Measurements from ENCODE around the gene CHRNG.

DNA sequence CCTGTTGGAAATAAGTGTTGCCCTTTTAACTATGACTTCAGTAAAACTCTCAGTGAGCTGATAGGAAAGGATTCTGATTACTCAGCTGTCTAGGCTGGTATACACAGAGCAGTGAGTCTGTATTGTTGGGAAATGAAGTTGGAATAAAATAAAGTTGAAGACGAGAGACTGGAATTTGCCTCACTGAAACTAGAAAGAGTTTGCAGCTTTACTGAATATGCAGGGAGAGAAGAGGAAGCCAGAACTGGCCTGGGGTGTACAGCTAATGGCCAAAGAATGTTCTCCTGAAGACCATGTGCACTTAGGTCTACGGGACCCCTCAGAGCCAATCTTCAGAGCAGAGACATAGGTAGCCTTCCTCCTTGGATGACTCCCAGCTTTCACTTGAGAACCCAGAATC is 37.5 kb downstream of the CHRNG start:
- TF ChIP-seq, protein P1, sequence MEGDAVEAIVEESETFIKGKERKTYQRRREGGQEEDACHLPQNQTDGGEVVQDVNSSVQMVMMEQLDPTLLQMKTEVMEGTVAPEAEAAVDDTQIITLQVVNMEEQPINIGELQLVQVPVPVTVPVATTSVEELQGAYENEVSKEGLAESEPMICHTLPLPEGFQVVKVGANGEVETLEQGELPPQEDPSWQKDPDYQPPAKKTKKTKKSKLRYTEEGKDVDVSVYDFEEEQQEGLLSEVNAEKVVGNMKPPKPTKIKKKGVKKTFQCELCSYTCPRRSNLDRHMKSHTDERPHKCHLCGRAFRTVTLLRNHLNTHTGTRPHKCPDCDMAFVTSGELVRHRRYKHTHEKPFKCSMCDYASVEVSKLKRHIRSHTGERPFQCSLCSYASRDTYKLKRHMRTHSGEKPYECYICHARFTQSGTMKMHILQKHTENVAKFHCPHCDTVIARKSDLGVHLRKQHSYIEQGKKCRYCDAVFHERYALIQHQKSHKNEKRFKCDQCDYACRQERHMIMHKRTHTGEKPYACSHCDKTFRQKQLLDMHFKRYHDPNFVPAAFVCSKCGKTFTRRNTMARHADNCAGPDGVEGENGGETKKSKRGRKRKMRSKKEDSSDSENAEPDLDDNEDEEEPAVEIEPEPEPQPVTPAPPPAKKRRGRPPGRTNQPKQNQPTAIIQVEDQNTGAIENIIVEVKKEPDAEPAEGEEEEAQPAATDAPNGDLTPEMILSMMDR (IDR thresholded peaks at IDR 0.05) = no peak
- no peak for TF ChIP-seq EP300 (IDR thresholded peaks at IDR 0.05)
